Body of pancreas (tissue), 4 donors: ENCODE results near the gene FURIN.
"Not testable (repeated sequence)": the region's sequence is repeated elsewhere in the genome, so short reads cannot be mapped to it uniquely, and the experiment has no call there.

Experiments used
- POLR2A ChIP-seq, 3 donors: fragments of 450-650 bp; IDR thresholded peaks; one replicate each; pipeline ENCODE4 v1.6.1; 2016; ENCODE audit warnings: antibody characterized with exemption in 3 of 3, mild to moderate bottlenecking in 2 of 3
- TF ChIP-seq, protein P1 (sequence below), 7 experiments: fragments of 450-650 bp in 4 of 7; fragments of 200-600 bp in 3 of 7; sonication (generic) in 3 of 7; IDR thresholded peaks; one replicate each; pipeline ENCODE4 v1.5.1; 2016 to 2019; ENCODE audit warnings: antibody characterized with exemption in 7 of 7

DNA sequence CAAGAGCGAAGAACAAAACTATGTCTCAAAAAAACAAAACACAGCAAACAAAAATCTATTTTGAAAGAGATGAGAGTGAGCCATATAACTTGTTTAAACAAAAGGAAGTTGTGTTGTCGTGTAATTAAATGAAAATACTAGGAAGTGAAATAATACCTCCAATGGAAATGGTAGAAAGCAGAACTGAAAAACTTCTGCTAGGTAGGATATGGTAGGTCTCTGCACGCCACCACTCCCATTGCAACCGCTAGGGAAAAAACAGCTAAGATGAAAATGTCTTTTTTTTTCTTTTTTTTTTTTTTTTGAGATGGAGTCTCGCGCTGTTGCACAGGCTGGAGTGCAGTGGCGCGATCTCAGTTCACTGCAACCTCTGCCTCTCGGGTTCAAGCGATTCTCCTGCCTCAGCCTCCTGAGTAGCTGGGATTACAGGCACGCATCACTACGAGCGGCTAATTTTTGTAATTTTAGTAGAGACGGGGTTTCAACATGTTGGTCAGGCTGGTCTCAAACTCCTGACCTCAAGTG lies 28.8 kb downstream of the FURIN start:
- TF ChIP-seq, protein P1, sequence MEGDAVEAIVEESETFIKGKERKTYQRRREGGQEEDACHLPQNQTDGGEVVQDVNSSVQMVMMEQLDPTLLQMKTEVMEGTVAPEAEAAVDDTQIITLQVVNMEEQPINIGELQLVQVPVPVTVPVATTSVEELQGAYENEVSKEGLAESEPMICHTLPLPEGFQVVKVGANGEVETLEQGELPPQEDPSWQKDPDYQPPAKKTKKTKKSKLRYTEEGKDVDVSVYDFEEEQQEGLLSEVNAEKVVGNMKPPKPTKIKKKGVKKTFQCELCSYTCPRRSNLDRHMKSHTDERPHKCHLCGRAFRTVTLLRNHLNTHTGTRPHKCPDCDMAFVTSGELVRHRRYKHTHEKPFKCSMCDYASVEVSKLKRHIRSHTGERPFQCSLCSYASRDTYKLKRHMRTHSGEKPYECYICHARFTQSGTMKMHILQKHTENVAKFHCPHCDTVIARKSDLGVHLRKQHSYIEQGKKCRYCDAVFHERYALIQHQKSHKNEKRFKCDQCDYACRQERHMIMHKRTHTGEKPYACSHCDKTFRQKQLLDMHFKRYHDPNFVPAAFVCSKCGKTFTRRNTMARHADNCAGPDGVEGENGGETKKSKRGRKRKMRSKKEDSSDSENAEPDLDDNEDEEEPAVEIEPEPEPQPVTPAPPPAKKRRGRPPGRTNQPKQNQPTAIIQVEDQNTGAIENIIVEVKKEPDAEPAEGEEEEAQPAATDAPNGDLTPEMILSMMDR (IDR thresholded peaks at IDR 0.05), result not testable (repeated sequence)
- TF ChIP-seq POLR2A (IDR thresholded peaks at IDR 0.05), result not testable (repeated sequence)
